Cardiac fibroblast (primary cell): Measurements from ENCODE around the gene SLC39A10.
"Not testable (repeated sequence)": the region's sequence is repeated elsewhere in the genome, so short reads cannot be mapped to it uniquely, and the experiment has no call there.

Source experiments
- DNase-seq, 2 donors: peaks; one replicate each; pipeline versions ENCODE4 v3.0.0 to v3.0.0-alpha.2; 2010; ENCODE audit warnings: low read depth in 2 of 2
- H3K4me3 ChIP-seq, 2 donors: replicated peaks in 1 of 2; 1 replicate in 1 of 2; 2 replicates in 1 of 2; pipeline ENCODE4 v1.5.1; 2011; ENCODE audit warnings: low read depth in 2 of 2, low read length in 2 of 2, mild to moderate bottlenecking in 2 of 2, moderate library complexity in 1 of 2
- CTCF ChIP-seq: IDR thresholded peaks from one replicate; pipeline ENCODE4 v1.5.1; 2011; ENCODE audit warnings: low read depth, mild to moderate bottlenecking, low read length, inconsistent platforms

SLC39A10 gene

DNA sequence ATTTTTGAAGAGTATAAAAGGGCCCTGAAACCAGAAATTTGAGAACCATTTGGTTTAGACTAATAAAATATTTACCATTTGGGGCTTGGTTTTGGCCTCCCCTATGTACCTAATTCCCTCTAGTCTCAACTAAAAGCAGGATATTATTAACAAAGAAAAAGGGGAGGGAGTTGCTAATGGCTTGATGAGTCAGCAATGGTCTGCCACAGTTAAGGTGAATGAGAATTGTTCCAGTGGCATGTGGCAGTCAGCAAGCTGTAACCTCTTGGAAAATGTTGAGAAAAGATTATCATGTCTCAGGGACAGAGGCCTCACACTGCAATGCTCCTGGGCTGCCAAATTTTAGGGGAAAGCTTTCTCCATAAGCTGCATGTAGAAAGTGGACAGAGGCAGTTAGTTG is 20.1 kb upstream of the SLC39A10 start:
- no peak overlapping the region for H3K4me3 ChIP-seq
- DNase-seq, result peak in 1 of 2 donors; percentile 27
- TF ChIP-seq CTCF, result no peak

GRCh38 chr2:195638750-195639149 is 18.3 kb upstream of the SLC39A10 start:
- TF ChIP-seq CTCF, result no peak
- no peak for DNase-seq
- H3K4me3 ChIP-seq, result no peak overlapping the region

GRCh38 chr2:195639238-195639858 is 17.7 kb upstream of the SLC39A10 start:
- no peak for TF ChIP-seq CTCF
- no peak for DNase-seq

GRCh38 chr2:195639959-195640358 is 17.1 kb upstream of the SLC39A10 start:
- no peak overlapping the region for H3K4me3 ChIP-seq
- TF ChIP-seq CTCF, result no peak
- no peak for DNase-seq

More at GRCh38 chr2:195639238-195639858, 17.7 kb upstream of the SLC39A10 start:
- H3K4me3 ChIP-seq, result no peak overlapping the region

- no peak overlapping the region for H3K4me3 ChIP-seq
- TF ChIP-seq CTCF, result no peak
- DNase-seq, result no peak
Measured at GRCh38 chr2:195642027-195642678, 14.9 kb upstream of the SLC39A10 start.

GRCh38 chr2:195642679-195643068 is 14.4 kb upstream of the SLC39A10 start:
- H3K4me3 ChIP-seq, result no peak overlapping the region
- DNase-seq, result no peak
- no peak for TF ChIP-seq CTCF

DNA sequence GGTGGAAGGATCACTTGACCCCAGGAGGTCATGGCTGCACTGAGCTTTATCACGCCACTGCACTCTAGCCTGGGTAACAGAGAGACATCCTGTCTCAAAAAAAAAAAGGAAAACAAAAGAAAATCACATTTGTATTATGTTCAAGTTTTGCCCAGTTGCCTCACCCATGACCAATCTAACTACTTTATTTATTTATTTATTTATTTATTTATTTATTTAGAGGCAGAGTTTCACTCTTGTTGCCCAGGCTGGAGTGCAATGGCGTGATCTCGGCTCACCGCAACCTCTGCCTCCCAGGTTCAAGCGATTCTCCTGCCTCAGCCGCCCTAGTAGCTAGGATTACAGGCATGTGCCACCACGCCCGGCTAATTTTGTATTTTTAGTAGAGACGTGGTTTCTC is 12.3 kb upstream of the SLC39A10 start:
- not testable (repeated sequence) for DNase-seq, H3K4me3 ChIP-seq
